ENCODE results near the gene NSUN4.
"Not testable (repeated sequence)": the region's sequence is repeated elsewhere in the genome, so short reads cannot be mapped to it uniquely, and the experiment has no call there.

GRCh38 chr1:46319960-46320914 lies 20.4 kb upstream of the NSUN4 start:
- TF ChIP-seq CTCF, POLR2A (IDR thresholded peaks at IDR 0.05): not testable (repeated sequence)
